Activated CD4-positive, alpha-beta T cell treated with anti-CD3 and anti-CD28 coated beads, Interleukin-2, Interleukin-6, amounts not matched to agents 100 ng/mL and 50 ng/mL, durations not matched to agents 16 hours and 8 hours (primary cell): ENCODE measurements around the gene SPRR2D.

Source experiments
- DNase-seq: peaks from one replicate; pipeline ENCODE4 v3.0.0-alpha.2; 2020

Gene SPRR2D

GRCh38 chr1:153001382-153001781 lies 39.5 kb downstream of the SPRR2D start, which contains the start of gene SPRR3:
SPRR3 (plus strand) TSS chr1:153001749; CDS start chr1:153003021, 1,272 bp downstream.
- DNase-seq, result no peak

- no peak for DNase-seq
Observed at GRCh38 chr1:153000294-153000693, 40.6 kb downstream of the SPRR2D start.

GRCh38 chr1:152999818-153000217 lies 41.1 kb downstream of the SPRR2D start:
- no peak for DNase-seq

GRCh38 chr1:152998476-152998875 lies 42.4 kb downstream of the SPRR2D start:
- DNase-seq, result no peak

GRCh38 chr1:152997901-152998300 lies 43.0 kb downstream of the SPRR2D start:
- DNase-seq, result no peak

- DNase-seq, result no peak
Observed at GRCh38 chr1:152996633-152997400, 44.1 kb downstream of the SPRR2D start.

- no peak for DNase-seq
Observed at GRCh38 chr1:152995842-152996241, 45.1 kb downstream of the SPRR2D start.

- DNase-seq, result no peak
Observed at GRCh38 chr1:152993186-152993585, 47.7 kb downstream of the SPRR2D start.
